GM23338 (cell line): ENCODE measurements around the gene GZMB. TPM values are rescaled to one million over a fixed set of nuclear protein-coding genes. Genes with fewer than 3 reads are reported as not detected.

Source experiments
- ATAC-seq: fragments of 200-7000 bp; cut with Tn5 transposase; 3 replicates; pipeline ENCODE4 v1.9.1; 2020
- DNase-seq: peaks from one replicate; pipeline ENCODE4 v3.0.0-alpha.2; 2015; ENCODE audit warnings: low spot score
- H2AFZ ChIP-seq: fragments of 200-600 bp; sonication (generic); 2 replicates; pipeline ENCODE4 v1.8.0; 2016; ENCODE audit warnings: antibody characterized with exemption, mild to moderate bottlenecking, moderate library complexity
- H3F3A ChIP-seq: fragments of 200-600 bp; sonication (generic); replicated peaks from 2 replicates; pipeline ENCODE4 v1.8.0; 2017; ENCODE audit warnings: antibody characterized with exemption, mixed run types, low read depth
- H3K27ac ChIP-seq: fragments of 200-600 bp; sonication (generic); 2 replicates; pipeline ENCODE4 v1.6.1; 2016; ENCODE audit warnings: low read depth
- H3K27me3 ChIP-seq: fragments of 200-600 bp; sonication (generic); 2 replicates; pipeline ENCODE4 v1.8.0; 2016; ENCODE audit warnings: mild to moderate bottlenecking, mixed run types, moderate library complexity; ENCODE audit not compliant: insufficient read depth
- H3K36me3 ChIP-seq: fragments of 200-600 bp; sonication (generic); 2 replicates; pipeline ENCODE4 v1.8.0; 2016; ENCODE audit warnings: mild to moderate bottlenecking; ENCODE audit not compliant: insufficient read depth
- H3K4me1 ChIP-seq: fragments of 200-600 bp; sonication (generic); 2 replicates; pipeline ENCODE4 v1.8.0; 2016; ENCODE audit warnings: mild to moderate bottlenecking, moderate library complexity; ENCODE audit not compliant: insufficient read depth
- H3K4me2 ChIP-seq: fragments of 200-600 bp; sonication (generic); 2 replicates; pipeline ENCODE4 v1.7.1; 2017; ENCODE audit warnings: mixed run types
- H3K4me3 ChIP-seq: fragments of 200-600 bp; sonication (generic); 2 replicates; pipeline ENCODE4 v1.6.1; 2016; ENCODE audit warnings: mixed run types
- H3K79me2 ChIP-seq: fragments of 200-600 bp; sonication (generic); replicated peaks from 2 replicates; pipeline ENCODE4 v1.8.0; 2017; ENCODE audit warnings: mild to moderate bottlenecking; ENCODE audit not compliant: insufficient read depth
- H3K9me2 ChIP-seq: fragments of 200-600 bp; sonication (generic); 2 replicates; pipeline ENCODE4 v1.8.0; 2017; ENCODE audit not compliant: insufficient read depth
- H4K20me1 ChIP-seq: fragments of 200-600 bp; sonication (generic); replicated peaks from 2 replicates; pipeline ENCODE4 v1.8.0; 2017; ENCODE audit warnings: mild to moderate bottlenecking; ENCODE audit not compliant: insufficient read depth
- H3K27ac Mint-ChIP-seq: 2 replicates; pipeline ENCODE4 v1.8.0; 2020; ENCODE audit warnings: inconsistent platforms, mild to moderate bottlenecking, moderate library complexity, mixed read lengths
- H3K27me3 Mint-ChIP-seq: 3 replicates; pipeline ENCODE4 v1.8.0; 2022; ENCODE audit warnings: low read depth, mild to moderate bottlenecking, moderate library complexity, mixed read lengths, inconsistent platforms; ENCODE audit not compliant: insufficient read depth, poor library complexity
- H3K36me3 Mint-ChIP-seq: 3 replicates; pipeline ENCODE4 v1.8.0; 2021; ENCODE audit warnings: low read depth, mild to moderate bottlenecking, inconsistent platforms, moderate library complexity, mixed read lengths
- H3K4me1 Mint-ChIP-seq: 3 replicates; pipeline ENCODE4 v1.8.0; 2020; ENCODE audit warnings: mild to moderate bottlenecking, inconsistent platforms, mixed read lengths
- H3K4me3 Mint-ChIP-seq: 3 replicates; pipeline ENCODE4 v1.8.0; 2021; ENCODE audit warnings: moderate library complexity, mild to moderate bottlenecking, inconsistent platforms, mixed read lengths
- H3K9me3 Mint-ChIP-seq: 3 replicates; pipeline ENCODE4 v1.8.0; 2020; ENCODE audit warnings: moderate library complexity, mild to moderate bottlenecking, inconsistent platforms, mixed read lengths
- CREB1 ChIP-seq: fragments of 250-450 bp; sonication (Bioruptor Pico); IDR thresholded peaks from 2 replicates; pipeline ENCODE4 v1.5.0; 2020; ENCODE audit warnings: low read depth, mild to moderate bottlenecking, moderate library complexity
- EZH2 ChIP-seq: fragments of 200-600 bp; sonication (generic); IDR thresholded peaks from one replicate; pipeline ENCODE4 v1.8.0; 2017; ENCODE audit warnings: antibody characterized with exemption, mild to moderate bottlenecking, low read depth; ENCODE audit not compliant: unreplicated experiment
- EZH2phosphoT487 ChIP-seq: fragments of 200-600 bp; sonication (generic); IDR thresholded peaks from one replicate; pipeline ENCODE4 v1.8.1; 2018; ENCODE audit warnings: antibody characterized with exemption; ENCODE audit not compliant: unreplicated experiment
- JUNB ChIP-seq: IDR thresholded peaks from one replicate; pipeline ENCODE4 v1.6.1; 2016; ENCODE audit warnings: antibody characterized with exemption; ENCODE audit not compliant: unreplicated experiment
- NANOG ChIP-seq: IDR thresholded peaks from 2 replicates; pipeline ENCODE4 v1.6.1; 2016; ENCODE audit warnings: antibody characterized with exemption, borderline replicate concordance
- POLR2AphosphoS5 ChIP-seq: IDR thresholded peaks from 2 replicates; pipeline ENCODE4 v1.6.1; 2016; ENCODE audit warnings: antibody characterized with exemption, low read depth
- STAT1 ChIP-seq: IDR thresholded peaks from one replicate; pipeline ENCODE4 v1.6.1; 2016; ENCODE audit warnings: antibody characterized with exemption; ENCODE audit not compliant: unreplicated experiment
- ZNF114 ChIP-seq: fragments of 250-450 bp; sonication (Bioruptor Pico); IDR thresholded peaks from 2 replicates; pipeline ENCODE4 v1.5.0; 2020; ENCODE audit warnings: mild to moderate bottlenecking, moderate library complexity
- ZNF331 ChIP-seq: fragments of 250-450 bp; sonication (Bioruptor Pico); IDR thresholded peaks from 2 replicates; pipeline ENCODE4 v1.5.0; 2020; ENCODE audit warnings: low read depth, mild to moderate bottlenecking, moderate library complexity
- polyA plus RNA-seq: library from polyadenylated mRNA; unstranded; fragments of >200 nt; fragmentation: Nextera tagmentation; extraction: Ambion mirVana; gene quantifications from 2 replicates; pipeline ENCODE4 v1.2.1, GENCODE V29; 2016
- total RNA-seq: library from RNA; depleted of rRNA; stranded (reverse); fragments of >200 nt; shearing (Covaris generic); gene quantifications from 2 replicates; pipeline ENCODE4 v1.2.3, GENCODE V29; 2014
- TF ChIP-seq, protein P1 (sequence below): IDR thresholded peaks from one replicate; pipeline ENCODE4 v1.6.1; 2018; ENCODE audit warnings: antibody characterized with exemption; ENCODE audit not compliant: unreplicated experiment
- TF ChIP-seq, protein P2 (sequence below), 2 experiments: fragments of 200-600 bp in 1 of 2; sonication (generic) in 1 of 2; conservative IDR thresholded peaks; 2 replicates each; pipeline versions ENCODE4 v1.5.1 to v1.6.1; 2016 to 2017; ENCODE audit warnings: antibody characterized with exemption in 2 of 2, low read depth in 2 of 2, mild to moderate bottlenecking in 2 of 2, moderate library complexity in 1 of 2
- TF ChIP-seq, protein P3 (sequence below): IDR thresholded peaks from 2 replicates; pipeline ENCODE4 v1.6.1; 2016; ENCODE audit warnings: antibody characterized with exemption

The GZMB gene
- total and polyA plus RNA-seq, 2 experiments from 2014 or later, result not detected

DNA sequence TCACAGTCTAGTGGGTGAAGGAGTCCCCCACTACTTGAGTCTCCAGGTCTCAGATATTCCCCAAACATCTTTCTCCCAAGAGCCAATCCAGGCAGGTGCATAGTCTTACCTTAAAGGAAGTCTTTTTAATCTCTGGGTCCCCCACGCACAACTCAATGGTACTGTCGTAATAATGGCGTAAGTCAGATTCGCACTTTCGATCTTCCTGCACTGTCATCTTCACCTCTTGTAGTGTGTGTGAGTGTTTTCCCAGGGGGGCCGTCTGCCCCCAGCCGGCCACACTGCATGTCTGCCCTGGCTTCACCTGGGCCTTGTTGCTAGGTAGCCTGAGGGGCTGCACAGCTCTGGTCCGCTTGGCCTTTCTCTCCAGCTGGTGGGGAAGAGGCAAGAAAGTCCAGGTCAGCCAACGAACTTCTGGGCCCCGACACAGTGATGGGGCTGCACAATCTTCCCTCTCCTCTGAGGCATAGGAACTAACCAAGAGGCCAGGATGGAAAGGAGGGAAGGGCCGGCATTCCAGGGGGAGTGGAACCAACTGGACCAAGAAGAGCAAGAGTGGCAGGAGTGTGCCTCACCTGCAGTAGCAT is 2.1 kb downstream of the GZMB start (continued):
- no peak for TF ChIP-seq ZNF331 (CRISPR knock-in tag)
- TF ChIP-seq, protein P1, sequence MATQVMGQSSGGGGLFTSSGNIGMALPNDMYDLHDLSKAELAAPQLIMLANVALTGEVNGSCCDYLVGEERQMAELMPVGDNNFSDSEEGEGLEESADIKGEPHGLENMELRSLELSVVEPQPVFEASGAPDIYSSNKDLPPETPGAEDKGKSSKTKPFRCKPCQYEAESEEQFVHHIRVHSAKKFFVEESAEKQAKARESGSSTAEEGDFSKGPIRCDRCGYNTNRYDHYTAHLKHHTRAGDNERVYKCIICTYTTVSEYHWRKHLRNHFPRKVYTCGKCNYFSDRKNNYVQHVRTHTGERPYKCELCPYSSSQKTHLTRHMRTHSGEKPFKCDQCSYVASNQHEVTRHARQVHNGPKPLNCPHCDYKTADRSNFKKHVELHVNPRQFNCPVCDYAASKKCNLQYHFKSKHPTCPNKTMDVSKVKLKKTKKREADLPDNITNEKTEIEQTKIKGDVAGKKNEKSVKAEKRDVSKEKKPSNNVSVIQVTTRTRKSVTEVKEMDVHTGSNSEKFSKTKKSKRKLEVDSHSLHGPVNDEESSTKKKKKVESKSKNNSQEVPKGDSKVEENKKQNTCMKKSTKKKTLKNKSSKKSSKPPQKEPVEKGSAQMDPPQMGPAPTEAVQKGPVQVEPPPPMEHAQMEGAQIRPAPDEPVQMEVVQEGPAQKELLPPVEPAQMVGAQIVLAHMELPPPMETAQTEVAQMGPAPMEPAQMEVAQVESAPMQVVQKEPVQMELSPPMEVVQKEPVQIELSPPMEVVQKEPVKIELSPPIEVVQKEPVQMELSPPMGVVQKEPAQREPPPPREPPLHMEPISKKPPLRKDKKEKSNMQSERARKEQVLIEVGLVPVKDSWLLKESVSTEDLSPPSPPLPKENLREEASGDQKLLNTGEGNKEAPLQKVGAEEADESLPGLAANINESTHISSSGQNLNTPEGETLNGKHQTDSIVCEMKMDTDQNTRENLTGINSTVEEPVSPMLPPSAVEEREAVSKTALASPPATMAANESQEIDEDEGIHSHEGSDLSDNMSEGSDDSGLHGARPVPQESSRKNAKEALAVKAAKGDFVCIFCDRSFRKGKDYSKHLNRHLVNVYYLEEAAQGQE, result no peak
- TF ChIP-seq, protein P2, sequence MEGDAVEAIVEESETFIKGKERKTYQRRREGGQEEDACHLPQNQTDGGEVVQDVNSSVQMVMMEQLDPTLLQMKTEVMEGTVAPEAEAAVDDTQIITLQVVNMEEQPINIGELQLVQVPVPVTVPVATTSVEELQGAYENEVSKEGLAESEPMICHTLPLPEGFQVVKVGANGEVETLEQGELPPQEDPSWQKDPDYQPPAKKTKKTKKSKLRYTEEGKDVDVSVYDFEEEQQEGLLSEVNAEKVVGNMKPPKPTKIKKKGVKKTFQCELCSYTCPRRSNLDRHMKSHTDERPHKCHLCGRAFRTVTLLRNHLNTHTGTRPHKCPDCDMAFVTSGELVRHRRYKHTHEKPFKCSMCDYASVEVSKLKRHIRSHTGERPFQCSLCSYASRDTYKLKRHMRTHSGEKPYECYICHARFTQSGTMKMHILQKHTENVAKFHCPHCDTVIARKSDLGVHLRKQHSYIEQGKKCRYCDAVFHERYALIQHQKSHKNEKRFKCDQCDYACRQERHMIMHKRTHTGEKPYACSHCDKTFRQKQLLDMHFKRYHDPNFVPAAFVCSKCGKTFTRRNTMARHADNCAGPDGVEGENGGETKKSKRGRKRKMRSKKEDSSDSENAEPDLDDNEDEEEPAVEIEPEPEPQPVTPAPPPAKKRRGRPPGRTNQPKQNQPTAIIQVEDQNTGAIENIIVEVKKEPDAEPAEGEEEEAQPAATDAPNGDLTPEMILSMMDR (conservative IDR thresholded peaks at IDR 0.05; ENCODE audit: low read depth in 2 of 2), result no peak
- no peak for TF ChIP-seq CREB1 (CRISPR knock-in tag)
- TF ChIP-seq POLR2AphosphoS5, result no peak
- TF ChIP-seq EZH2, result no peak

DNA sequence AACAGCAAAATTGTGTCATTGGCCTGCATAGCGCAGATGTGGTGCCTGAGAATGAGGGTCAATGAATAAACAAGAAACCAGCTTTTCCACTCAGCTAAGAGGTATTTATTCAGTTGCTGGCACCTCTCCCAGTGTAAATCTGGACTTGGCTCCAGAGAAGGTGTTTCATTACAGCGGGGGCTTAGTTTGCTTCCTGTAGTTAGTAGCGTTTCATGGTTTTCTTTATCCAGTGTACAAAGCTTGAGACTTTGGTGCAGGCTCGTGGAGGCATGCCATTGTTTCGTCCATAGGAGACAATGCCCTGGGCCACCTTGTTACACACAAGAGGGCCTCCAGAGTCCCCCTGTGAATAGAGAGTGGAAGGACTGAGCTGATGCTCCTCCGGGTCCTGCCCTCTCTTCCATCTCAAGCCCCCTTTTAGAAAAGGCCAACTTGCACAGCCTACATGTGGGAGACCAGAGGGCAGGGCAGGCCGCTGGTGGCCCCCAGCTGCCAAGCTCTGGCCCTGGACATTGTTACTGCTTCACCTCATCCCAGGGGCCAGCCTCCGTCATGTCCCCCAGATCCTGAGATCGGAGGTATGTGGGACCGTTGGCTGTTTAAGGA is 3.0 kb downstream of the GZMB start:
- Histone ChIP-seq H2AFZ (no peak overlapping the region), H3K79me2 (no peaks in the 10 kb centered on the region), H3F3A (no peaks in the 10 kb centered on the region), H3K4me1 (no peaks in the 10 kb centered on the region), H4K20me1 (no peaks in the 10 kb centered on the region), H3K27me3 (no peaks in the 10 kb centered on the region), H3K4me2 (no peak overlapping the region), H3K9me2 (peaks cover 8% of the 10 kb centered on the region), H3K27ac (no peak overlapping the region), H3K4me3 (no peak overlapping the region), H3K36me3 (no peaks in the 10 kb centered on the region)
- ATAC-seq, result no peak
- no peaks in the 10 kb centered on the region for H3K4me1 Mint-ChIP-seq
- H3K27me3 Mint-ChIP-seq, result no peaks in the 10 kb centered on the region
- H3K4me3 Mint-ChIP-seq, result no peak overlapping the region
- no peaks in the 10 kb centered on the region; the same call in 2 of the 3 replicates for H3K36me3 Mint-ChIP-seq
- DNase-seq, result no peak
- no peak overlapping the region for H3K27ac Mint-ChIP-seq
- peaks cover 3% of the 10 kb centered on the region; the same call in 1 of the 3 replicates for H3K9me3 Mint-ChIP-seq
- TF ChIP-seq, protein P2 (conservative IDR thresholded peaks at IDR 0.05; ENCODE audit: low read depth in 2 of 2), result no peak
- no peak for TF ChIP-seq EZH2
- TF ChIP-seq, protein P3, sequence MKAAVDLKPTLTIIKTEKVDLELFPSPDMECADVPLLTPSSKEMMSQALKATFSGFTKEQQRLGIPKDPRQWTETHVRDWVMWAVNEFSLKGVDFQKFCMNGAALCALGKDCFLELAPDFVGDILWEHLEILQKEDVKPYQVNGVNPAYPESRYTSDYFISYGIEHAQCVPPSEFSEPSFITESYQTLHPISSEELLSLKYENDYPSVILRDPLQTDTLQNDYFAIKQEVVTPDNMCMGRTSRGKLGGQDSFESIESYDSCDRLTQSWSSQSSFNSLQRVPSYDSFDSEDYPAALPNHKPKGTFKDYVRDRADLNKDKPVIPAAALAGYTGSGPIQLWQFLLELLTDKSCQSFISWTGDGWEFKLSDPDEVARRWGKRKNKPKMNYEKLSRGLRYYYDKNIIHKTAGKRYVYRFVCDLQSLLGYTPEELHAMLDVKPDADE, result no peak
- TF ChIP-seq NANOG, result no peak
- no peak for TF ChIP-seq JUNB
- no peak for TF ChIP-seq ZNF114 (CRISPR knock-in tag)
- no peak for TF ChIP-seq POLR2AphosphoS5
- TF ChIP-seq, protein P1, result no peak
- TF ChIP-seq EZH2phosphoT487, result no peak
- TF ChIP-seq STAT1, result no peak
